ENCODE measurements around the gene SLC17A5.
A peak's percentile ranks its signal among the peaks of the same experiment; 100 is the strongest.
"Not testable (repeated sequence)": the region's sequence is repeated elsewhere in the genome, so short reads cannot be mapped to it uniquely, and the experiment has no call there.

Gene SLC17A5

GRCh38 chr6:73665686-73666319 is 12.0 kb upstream of the SLC17A5 start:
- no peak for DNase-seq

GRCh38 chr6:73664701-73665100 is 10.9 kb upstream of the SLC17A5 start:
- DNase-seq, result no peak

GRCh38 chr6:73657201-73657600 is 3.4 kb upstream of the SLC17A5 start:
- no peak for DNase-seq

GRCh38 chr6:73656531-73657145 is 2.8 kb upstream of the SLC17A5 start:
- no peak for DNase-seq

- DNase-seq, result no peak
Observed at GRCh38 chr6:73655341-73655917, 1.6 kb upstream of the SLC17A5 start.

GRCh38 chr6:73652637-73653570 is 888 bp downstream of the SLC17A5 start:
- peak; percentile 52 to 55 for DNase-seq

GRCh38 chr6:73649783-73650182 is 4.0 kb downstream of the SLC17A5 start:
- DNase-seq, result no peak

GRCh38 chr6:73648166-73648565 is 5.6 kb downstream of the SLC17A5 start:
- DNase-seq, result no peak

- DNase-seq, result no peak
Observed at GRCh38 chr6:73644941-73645591, 8.7 kb downstream of the SLC17A5 start.

GRCh38 chr6:73644030-73644429 is 9.8 kb downstream of the SLC17A5 start:
- no peak for DNase-seq

- no peak for DNase-seq
Observed at GRCh38 chr6:73642530-73642929, 11.3 kb downstream of the SLC17A5 start.

GRCh38 chr6:73640179-73640750 is 13.5 kb downstream of the SLC17A5 start:
- DNase-seq, result no peak

GRCh38 chr6:73639040-73639439 is 14.8 kb downstream of the SLC17A5 start:
- no peak for DNase-seq

- no peak for DNase-seq
Observed at GRCh38 chr6:73637404-73637803, 16.4 kb downstream of the SLC17A5 start.

GRCh38 chr6:73636048-73636447 is 17.7 kb downstream of the SLC17A5 start:
- DNase-seq, result no peak

- no peak for DNase-seq
Observed at GRCh38 chr6:73632346-73632745, 21.4 kb downstream of the SLC17A5 start.

GRCh38 chr6:73631849-73632248 is 21.9 kb downstream of the SLC17A5 start:
- DNase-seq, result no peak

GRCh38 chr6:73630401-73630800 is 23.4 kb downstream of the SLC17A5 start:
- DNase-seq, result no peak

GRCh38 chr6:73624896-73625295 is 28.9 kb downstream of the SLC17A5 start:
- no peak for DNase-seq

- DNase-seq, result not testable (repeated sequence)
Observed at GRCh38 chr6:73623480-73623879, 30.3 kb downstream of the SLC17A5 start.

- not testable (repeated sequence) for DNase-seq
Observed at GRCh38 chr6:73618082-73618481, 35.7 kb downstream of the SLC17A5 start.

- no peak for DNase-seq
Observed at GRCh38 chr6:73614802-73615201, 39.0 kb downstream of the SLC17A5 start.
